Testis (tissue), 2 donors: ENCODE measurements around the gene JPH2.

Experiments used
- POLR2A ChIP-seq: fragments of 450-650 bp; IDR thresholded peaks from one replicate; pipeline ENCODE4 v1.6.1; 2017; ENCODE audit warnings: antibody characterized with exemption, mild to moderate bottlenecking, moderate library complexity
- TF ChIP-seq, protein P1 (sequence below), 3 experiments: fragments of 450-650 bp in 2 of 3; fragments of 200-600 bp in 1 of 3; sonication (generic) in 1 of 3; IDR thresholded peaks; one replicate each; pipeline ENCODE4 v1.5.1; 2016 to 2019; ENCODE audit warnings: antibody characterized with exemption in 3 of 3, mild to moderate bottlenecking in 2 of 3, moderate library complexity in 1 of 3

DNA sequence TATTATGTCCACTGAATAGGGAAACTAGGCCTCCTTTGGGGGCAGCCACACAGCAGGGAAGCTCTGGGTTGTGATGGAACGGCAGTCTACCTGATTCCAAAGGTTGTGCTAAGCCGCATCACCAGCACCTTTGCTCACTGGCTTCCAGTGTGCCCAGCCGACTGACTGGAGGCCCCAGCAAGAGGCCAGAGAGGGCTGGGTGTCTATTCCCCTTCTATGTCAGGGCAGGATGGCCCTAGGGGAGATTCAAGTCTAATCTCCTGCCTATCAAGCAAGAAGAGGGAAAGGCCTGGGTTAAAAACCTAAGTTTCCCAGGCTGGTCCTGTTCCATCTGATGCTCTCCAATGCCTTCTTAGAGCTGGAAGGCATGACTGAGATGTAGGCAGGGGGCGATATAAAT is 53.6 kb downstream of the JPH2 start:
- TF ChIP-seq, protein P1, sequence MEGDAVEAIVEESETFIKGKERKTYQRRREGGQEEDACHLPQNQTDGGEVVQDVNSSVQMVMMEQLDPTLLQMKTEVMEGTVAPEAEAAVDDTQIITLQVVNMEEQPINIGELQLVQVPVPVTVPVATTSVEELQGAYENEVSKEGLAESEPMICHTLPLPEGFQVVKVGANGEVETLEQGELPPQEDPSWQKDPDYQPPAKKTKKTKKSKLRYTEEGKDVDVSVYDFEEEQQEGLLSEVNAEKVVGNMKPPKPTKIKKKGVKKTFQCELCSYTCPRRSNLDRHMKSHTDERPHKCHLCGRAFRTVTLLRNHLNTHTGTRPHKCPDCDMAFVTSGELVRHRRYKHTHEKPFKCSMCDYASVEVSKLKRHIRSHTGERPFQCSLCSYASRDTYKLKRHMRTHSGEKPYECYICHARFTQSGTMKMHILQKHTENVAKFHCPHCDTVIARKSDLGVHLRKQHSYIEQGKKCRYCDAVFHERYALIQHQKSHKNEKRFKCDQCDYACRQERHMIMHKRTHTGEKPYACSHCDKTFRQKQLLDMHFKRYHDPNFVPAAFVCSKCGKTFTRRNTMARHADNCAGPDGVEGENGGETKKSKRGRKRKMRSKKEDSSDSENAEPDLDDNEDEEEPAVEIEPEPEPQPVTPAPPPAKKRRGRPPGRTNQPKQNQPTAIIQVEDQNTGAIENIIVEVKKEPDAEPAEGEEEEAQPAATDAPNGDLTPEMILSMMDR (IDR thresholded peaks at IDR 0.05), result no peak
- TF ChIP-seq POLR2A, result no peak
